Measurements from ENCODE around the gene SDHAF1.

Gene SDHAF1

DNA sequence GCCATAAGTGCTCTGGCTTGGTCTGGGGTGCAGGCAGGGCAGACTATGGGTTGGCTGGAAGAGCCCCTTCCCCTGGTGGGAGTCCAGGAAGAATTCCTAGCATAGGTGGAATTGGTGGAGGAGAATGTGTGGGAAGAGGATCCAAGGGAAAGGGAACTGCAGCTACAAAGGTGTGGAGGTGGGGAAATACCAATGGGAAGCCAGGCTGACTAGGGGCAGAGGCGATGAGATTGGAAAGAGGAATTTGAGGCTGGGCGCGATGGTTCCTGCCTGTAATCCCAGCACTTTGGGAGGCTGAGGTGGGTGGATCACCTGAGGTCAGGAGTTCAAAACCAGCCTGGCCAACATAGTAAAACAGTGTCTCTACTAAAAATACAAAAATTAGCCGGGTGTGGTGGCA lies 4.8 kb upstream of the SDHAF1 start:
- Histone ChIP-seq H3K27me3 (ENCODE audit: insufficient read depth, low read length) (peaks cover 31% of the 10 kb centered on the region), H3K9me3 (ENCODE audit: insufficient read depth, low read depth, low read length) (no peaks in the 10 kb centered on the region), H3K36me3 (ENCODE audit: insufficient read depth, low read depth, low read length) (no peaks in the 10 kb centered on the region), H3K4me3 (ENCODE audit: low read length) (no peak overlapping the region), H3K27ac (ENCODE audit: low read length) (no peak overlapping the region), H3K9ac (ENCODE audit: low read depth, low read length) (no peak overlapping the region), H3K4me1 (ENCODE audit: insufficient read depth, low read length) (no peaks in the 10 kb centered on the region)

DNA sequence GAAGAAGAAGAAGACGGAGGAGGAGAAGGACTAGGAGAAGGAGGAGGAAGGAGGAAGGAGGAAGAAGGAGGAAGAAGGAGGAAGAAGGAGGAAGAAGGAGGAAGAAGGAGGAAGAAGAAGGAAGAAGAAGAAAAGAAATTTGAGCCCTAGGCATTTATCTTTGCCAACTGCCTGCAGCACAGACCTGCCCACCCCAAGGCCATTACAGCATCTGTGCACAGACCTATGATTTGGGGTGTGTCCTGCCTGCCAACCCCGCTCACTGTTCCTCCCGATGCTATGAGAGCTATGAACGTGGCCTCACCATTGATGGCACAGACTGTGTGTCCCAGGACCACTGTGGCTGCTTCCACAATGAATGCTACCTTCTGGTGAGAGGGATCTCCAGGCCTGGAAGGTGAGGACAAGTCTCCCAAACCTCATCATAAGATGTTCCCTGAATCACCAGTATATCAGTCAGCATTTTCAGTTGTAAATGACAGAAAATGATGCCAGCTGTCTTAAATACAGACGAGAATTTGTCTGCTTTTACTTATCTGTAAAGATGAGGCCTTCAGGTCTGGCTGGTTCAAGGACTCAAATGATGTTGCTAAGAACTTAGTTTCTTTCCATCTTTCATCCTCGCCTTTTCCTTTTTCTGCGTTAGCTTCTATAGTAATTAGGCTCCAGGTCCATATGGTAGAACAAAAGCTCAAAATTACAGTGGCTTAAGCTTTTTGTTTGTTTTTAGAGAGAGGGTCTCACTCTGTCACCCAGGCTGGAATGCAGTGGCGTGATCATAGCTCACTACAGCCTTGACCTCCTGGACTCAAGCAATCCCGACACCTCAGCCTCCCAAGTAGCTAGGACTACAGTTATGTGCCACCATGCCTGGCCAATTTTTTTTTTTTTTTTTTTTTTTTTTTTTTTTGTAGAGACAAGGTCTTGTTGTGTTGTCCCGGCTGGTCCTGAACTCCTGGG lies 3.9 kb upstream of the SDHAF1 start:
- Histone ChIP-seq H3K9ac (ENCODE audit: low read depth, low read length) (no peak overlapping the region), H3K27ac (ENCODE audit: low read length) (no peak overlapping the region), H3K27me3 (ENCODE audit: insufficient read depth, low read length) (peaks cover 22% of the 10 kb centered on the region)

DNA sequence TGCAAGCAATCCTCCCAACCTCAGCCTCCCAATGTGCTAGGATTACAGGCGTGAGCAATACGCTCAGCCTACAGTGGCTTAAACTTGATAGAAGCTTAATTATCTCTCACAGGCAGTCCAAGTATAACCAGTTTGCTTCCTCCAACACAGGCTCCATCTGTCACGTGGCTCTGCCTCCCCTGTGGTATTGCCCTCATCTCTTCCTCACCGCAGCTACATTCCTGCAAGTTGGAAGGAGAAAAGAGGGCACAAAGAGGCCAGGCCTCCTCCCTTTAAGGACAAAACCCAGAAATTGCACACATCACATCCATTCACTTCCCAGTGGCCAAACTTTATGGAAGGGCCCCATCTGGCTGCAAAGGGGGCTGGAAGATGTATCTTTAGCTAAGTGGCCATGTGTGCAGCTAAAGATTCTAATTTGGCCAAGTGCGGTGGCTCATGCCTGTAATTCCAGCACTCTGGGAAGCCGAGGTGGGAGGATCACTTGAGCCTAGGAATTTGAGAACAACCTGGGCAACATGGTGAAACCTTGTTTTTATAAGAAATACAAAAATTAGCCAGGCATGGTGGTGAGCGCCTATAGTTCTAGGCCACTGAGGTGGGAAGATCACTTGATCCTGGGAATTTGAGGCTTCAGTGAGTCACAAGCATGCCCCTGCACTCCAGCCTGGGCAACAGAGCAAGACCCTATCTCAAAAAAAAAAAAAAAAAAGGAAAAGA lies 3.1 kb upstream of the SDHAF1 start:
- Histone ChIP-seq H3K4me3 (ENCODE audit: low read length) (no peak overlapping the region), H3K9ac (ENCODE audit: low read depth, low read length) (no peak overlapping the region), H3K9me3 (ENCODE audit: insufficient read depth, low read depth, low read length) (no peaks in the 10 kb centered on the region), H3K4me1 (ENCODE audit: insufficient read depth, low read length) (peaks cover 4% of the 10 kb centered on the region; the same call in 1 of the 2 replicates), H3K27ac (ENCODE audit: low read length) (no peak overlapping the region), H3K27me3 (ENCODE audit: insufficient read depth, low read length) (peaks cover 14% of the 10 kb centered on the region; the same call in 1 of the 2 replicates), H3K36me3 (ENCODE audit: insufficient read depth, low read depth, low read length) (no peaks in the 10 kb centered on the region)

More for the DNA sequence above, 3.9 kb upstream of the SDHAF1 start:
- Histone ChIP-seq H3K4me1 (ENCODE audit: insufficient read depth, low read length) (peaks cover 3% of the 10 kb centered on the region; the same call in 1 of the 2 replicates), H3K9me3 (ENCODE audit: insufficient read depth, low read depth, low read length) (no peaks in the 10 kb centered on the region), H3K4me3 (ENCODE audit: low read length) (no peak overlapping the region), H3K36me3 (ENCODE audit: insufficient read depth, low read depth, low read length) (no peaks in the 10 kb centered on the region)

DNA sequence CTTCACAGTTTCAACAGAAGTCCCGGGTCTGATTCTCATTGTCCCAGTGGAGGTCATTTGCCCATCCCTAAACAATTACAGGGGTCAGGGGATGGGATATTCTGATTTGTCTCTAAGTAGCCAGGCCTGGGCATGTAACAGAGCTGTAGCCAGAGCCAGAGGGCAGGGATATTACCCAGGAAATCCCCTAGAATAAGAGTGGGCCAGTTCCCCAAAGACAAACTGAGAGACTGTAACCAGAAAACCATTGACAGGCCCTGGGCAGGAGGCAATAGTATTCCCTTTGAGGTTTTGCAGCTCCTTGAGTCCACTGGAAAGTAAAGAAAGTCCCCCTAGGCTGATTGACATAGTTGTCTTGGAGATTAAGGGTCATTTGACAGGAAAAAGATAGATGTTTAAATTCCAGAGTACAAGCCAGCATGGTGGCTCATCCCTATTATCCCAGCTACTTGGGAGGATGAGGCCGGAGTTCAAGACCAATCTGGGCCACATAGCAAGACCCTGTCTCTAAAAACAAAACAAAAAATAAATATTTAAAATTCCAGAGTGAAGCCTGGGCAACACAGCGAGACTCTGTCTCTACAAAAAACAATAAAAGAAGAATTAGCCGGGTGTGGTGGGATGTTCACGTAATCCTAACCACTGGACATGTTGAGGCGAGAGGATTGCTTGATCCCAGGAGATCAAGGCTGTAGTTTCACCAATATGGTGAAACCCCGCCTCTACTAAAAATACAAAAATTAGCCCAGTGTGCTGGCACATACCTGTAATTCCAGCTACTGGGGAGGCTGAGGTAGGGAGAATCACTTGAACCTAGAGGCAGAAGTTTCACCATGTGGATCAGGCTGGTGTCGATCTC lies 1.9 kb upstream of the SDHAF1 start:
- H3K4me3 ChIP-seq (ENCODE audit: low read length) = no peak overlapping the region
- H3K27me3 ChIP-seq (ENCODE audit: insufficient read depth, low read length) = peaks cover 8% of the 10 kb centered on the region; the same call in 1 of the 2 replicates
- no peaks in the 10 kb centered on the region for H3K9me3 ChIP-seq (ENCODE audit: insufficient read depth, low read depth, low read length)
- no peak overlapping the region for H3K9ac ChIP-seq (ENCODE audit: low read depth, low read length)
- no peaks in the 10 kb centered on the region for H3K36me3 ChIP-seq (ENCODE audit: insufficient read depth, low read depth, low read length)
- no peak overlapping the region for H3K27ac ChIP-seq (ENCODE audit: low read length)
- peaks cover 4% of the 10 kb centered on the region; the same call in 1 of the 2 replicates for H3K4me1 ChIP-seq (ENCODE audit: insufficient read depth, low read length)

DNA sequence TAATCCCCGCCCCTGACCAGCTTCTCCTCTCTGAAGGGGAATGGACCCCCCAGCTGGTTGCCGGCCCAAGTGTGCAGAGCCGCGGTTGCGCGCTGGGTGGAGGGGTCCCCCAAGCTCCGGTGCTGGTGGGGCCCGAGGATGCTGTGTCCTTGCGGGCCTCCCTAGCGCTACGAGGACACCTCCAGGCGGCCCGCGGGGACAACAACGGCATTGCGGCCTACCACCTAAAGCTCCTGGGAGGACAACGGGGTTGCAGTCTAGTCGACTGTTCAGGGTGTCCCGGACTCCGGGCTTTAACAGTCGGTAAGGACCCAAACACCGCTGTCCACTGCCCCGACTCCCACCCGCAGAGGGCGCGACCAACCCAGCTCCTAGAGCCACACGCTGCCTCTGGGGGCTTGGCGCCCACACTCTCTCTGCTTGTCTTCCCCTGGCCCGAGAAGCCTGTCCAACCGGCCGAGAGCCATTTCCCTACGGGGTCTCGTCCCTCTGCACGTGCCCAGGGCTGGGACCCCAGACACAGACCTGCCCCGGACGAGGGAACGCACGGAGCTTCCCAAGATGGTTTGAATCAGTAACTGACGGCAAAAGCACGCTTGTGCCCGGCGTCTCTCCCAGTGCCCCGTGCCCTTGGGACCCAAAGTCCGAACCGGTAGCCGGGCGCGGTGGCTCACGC lies 927 bp upstream of the SDHAF1 start:
- no peak overlapping the region for H3K4me3 ChIP-seq (ENCODE audit: low read length)
- no peaks in the 10 kb centered on the region for H3K36me3 ChIP-seq (ENCODE audit: insufficient read depth, low read depth, low read length)
- H3K27me3 ChIP-seq (ENCODE audit: insufficient read depth, low read length) = no peaks in the 10 kb centered on the region
- H3K4me1 ChIP-seq (ENCODE audit: insufficient read depth, low read length) = peaks cover 4% of the 10 kb centered on the region; the same call in 1 of the 2 replicates
- no peaks in the 10 kb centered on the region for H3K9me3 ChIP-seq (ENCODE audit: insufficient read depth, low read depth, low read length)
- H3K9ac ChIP-seq (ENCODE audit: low read depth, low read length) = no peak overlapping the region
- H3K27ac ChIP-seq (ENCODE audit: low read length) = no peak overlapping the region

DNA sequence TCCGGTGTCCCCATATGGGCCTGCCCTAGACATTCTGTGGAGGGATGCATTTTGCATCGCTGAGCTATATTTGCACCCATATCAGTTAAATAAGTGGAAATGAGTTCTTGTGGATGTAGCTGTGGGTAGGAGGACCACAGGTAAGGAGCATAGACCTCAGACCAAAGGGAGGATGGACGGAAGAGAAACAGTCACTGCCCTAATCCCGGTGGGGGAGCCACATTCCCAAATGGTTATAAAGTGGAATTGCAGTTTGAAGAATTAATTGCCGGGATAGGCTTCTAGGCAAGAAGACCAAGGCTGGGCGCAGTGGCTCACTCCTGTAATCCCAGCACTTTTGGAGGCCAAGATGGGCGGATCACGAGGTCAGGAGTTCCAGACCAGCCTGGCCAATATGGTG lies 1.8 kb downstream of the SDHAF1 start:
- Histone ChIP-seq H3K27me3 (ENCODE audit: insufficient read depth, low read length) (no peaks in the 10 kb centered on the region), H3K4me3 (ENCODE audit: low read length) (no peak overlapping the region), H3K27ac (ENCODE audit: low read length) (no peak overlapping the region), H3K4me1 (ENCODE audit: insufficient read depth, low read length) (peaks cover 4% of the 10 kb centered on the region; the same call in 1 of the 2 replicates), H3K36me3 (ENCODE audit: insufficient read depth, low read depth, low read length) (0 out of 2 replicates have a peak, but pooled peaks cover 5% of the 10 kb centered on the region), H3K9ac (ENCODE audit: low read depth, low read length) (no peak overlapping the region), H3K9me3 (ENCODE audit: insufficient read depth, low read depth, low read length) (no peaks in the 10 kb centered on the region)

DNA sequence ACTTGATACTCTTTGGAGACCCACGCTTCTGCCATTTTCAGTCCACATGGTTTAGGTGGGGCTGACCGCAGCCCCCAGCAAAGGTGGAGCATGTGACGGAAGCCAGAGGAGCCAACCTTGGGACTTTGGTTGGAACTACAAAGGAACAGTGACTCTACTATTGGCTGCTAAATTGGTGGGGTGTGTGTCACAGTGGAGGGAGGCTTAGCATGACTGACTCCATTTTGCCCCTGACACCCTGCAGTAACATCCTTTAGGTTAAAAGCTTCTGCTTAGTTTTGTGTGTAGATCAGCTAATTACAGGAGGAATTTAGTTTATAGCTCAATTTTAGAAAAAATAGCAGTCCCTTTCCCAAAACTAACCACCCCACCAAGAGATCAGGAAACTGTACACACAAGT lies 6.6 kb downstream of the SDHAF1 start:
- Histone ChIP-seq H3K9me3 (ENCODE audit: insufficient read depth, low read depth, low read length) (no peaks in the 10 kb centered on the region), H3K4me1 (ENCODE audit: insufficient read depth, low read length) (no peaks in the 10 kb centered on the region), H3K27me3 (ENCODE audit: insufficient read depth, low read length) (no peaks in the 10 kb centered on the region), H3K9ac (ENCODE audit: low read depth, low read length) (no peak overlapping the region), H3K27ac (ENCODE audit: low read length) (no peak overlapping the region), H3K4me3 (ENCODE audit: low read length) (no peak overlapping the region), H3K36me3 (ENCODE audit: insufficient read depth, low read depth, low read length) (peaks cover 19% of the 10 kb centered on the region; the same call in 1 of the 2 replicates)

DNA sequence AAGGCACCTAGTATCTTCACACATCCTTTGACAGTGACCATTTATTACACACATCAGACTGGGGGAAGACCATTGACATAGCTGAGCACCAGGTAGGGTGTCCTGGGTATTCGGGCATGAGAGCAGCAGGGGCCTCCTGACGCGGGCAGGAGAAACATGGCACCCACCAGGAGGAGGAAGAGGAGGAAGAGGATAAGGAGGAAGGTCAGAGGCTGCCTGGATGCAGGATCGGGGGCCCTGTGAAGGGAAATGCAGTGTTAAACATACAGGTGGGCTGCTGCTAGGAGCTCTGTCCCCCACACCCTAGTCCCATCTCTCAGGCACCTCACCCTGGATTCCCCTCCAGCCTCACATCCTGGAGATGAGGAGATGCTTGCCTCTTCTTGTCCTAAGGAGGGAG lies 8.3 kb downstream of the SDHAF1 start:
- no peaks in the 10 kb centered on the region for H3K27me3 ChIP-seq (ENCODE audit: insufficient read depth, low read length)
- H3K9me3 ChIP-seq (ENCODE audit: insufficient read depth, low read depth, low read length) = no peaks in the 10 kb centered on the region
- H3K4me1 ChIP-seq (ENCODE audit: insufficient read depth, low read length) = no peaks in the 10 kb centered on the region
- H3K9ac ChIP-seq (ENCODE audit: low read depth, low read length) = no peak overlapping the region
- H3K4me3 ChIP-seq (ENCODE audit: low read length) = no peak overlapping the region
- H3K36me3 ChIP-seq (ENCODE audit: insufficient read depth, low read depth, low read length) = peaks cover 19% of the 10 kb centered on the region; the same call in 1 of the 2 replicates
- no peak overlapping the region for H3K27ac ChIP-seq (ENCODE audit: low read length)

DNA sequence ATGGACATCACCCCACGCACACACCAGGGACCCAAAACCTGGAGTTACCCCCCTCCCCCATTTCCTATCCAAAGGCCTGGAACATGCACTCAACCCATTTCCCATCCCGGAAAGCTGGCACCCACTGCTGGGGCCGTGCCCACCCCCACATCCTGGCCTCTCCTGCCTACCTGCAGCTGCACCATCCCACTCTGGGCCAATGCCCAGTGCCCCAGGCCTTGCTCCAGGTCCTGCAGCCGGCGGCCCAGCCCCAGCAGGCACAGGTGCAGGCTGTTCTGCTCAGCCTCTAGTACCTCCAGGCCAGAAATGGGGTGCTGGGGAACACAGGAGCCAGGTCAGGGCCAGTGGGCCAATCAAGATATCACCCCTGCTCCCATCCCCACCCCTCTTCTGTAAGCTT lies 12.0 kb downstream of the SDHAF1 start:
- no peak overlapping the region for H3K9ac ChIP-seq (ENCODE audit: low read depth, low read length)
- H3K36me3 ChIP-seq (ENCODE audit: insufficient read depth, low read depth, low read length) = peaks cover 14% of the 10 kb centered on the region; the same call in 1 of the 2 replicates
- H3K4me3 ChIP-seq (ENCODE audit: low read length) = no peak overlapping the region
- H3K27me3 ChIP-seq (ENCODE audit: insufficient read depth, low read length) = no peaks in the 10 kb centered on the region
- no peak overlapping the region for H3K27ac ChIP-seq (ENCODE audit: low read length)
- no peaks in the 10 kb centered on the region for H3K9me3 ChIP-seq (ENCODE audit: insufficient read depth, low read depth, low read length)
- no peaks in the 10 kb centered on the region for H3K4me1 ChIP-seq (ENCODE audit: insufficient read depth, low read length)

DNA sequence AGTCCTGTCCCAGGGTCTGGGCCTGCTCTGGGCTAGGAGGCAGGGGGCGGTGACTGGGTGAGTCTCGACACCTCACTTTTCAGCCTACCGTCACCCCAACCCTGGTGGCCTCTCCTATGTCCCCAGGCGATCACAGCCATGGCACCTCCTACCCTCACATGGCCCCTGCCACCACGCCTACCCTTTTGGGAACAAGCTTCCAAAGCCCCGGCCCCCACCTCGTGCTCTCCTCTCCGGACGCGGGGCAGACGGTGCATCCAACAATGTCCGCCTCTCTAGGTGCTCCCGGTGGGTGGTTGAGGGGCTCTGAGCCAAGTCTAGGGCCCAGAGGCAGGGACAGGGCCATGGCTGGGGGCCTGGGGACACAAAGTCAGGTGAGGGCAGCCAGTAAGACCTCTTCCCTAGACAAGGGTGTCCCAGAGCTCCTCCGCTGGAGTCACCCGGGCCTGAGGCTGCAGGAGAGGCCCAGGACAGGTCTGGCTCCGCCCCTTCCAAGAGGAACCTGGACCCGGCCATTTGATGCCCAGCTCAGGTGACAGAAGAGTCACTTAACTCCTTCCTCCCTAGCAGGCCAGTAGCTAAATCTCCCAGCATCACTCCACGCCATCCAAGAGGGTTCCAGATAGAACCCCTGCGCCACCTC lies 13.5 kb downstream of the SDHAF1 start, which contains the start of gene SYNE4:
Gene SYNE4, minus strand, starts transcription at position 478 of the 643 bp plus-strand sequence. Its CDS starts 132 bp downstream, at position 346.
- Histone ChIP-seq H3K9me3 (ENCODE audit: insufficient read depth, low read depth, low read length) (no peaks in the 10 kb centered on the region), H3K27me3 (ENCODE audit: insufficient read depth, low read length) (no peaks in the 10 kb centered on the region), H3K36me3 (ENCODE audit: insufficient read depth, low read depth, low read length) (peaks cover 6% of the 10 kb centered on the region; the same call in 1 of the 2 replicates), H3K4me1 (ENCODE audit: insufficient read depth, low read length) (no peaks in the 10 kb centered on the region; the same call in 1 of the 2 replicates), H3K4me3 (ENCODE audit: low read length) (peak within 1 kb of the TSS; percentile 77), H3K27ac (ENCODE audit: low read length) (peak within 1 kb of the TSS; percentile 10), H3K9ac (ENCODE audit: low read depth, low read length) (peak within 1 kb of the TSS; percentile 83; the same call in 1 of the 2 replicates)

Data from iPS-20b (cell line).